SH-SY5Y (cell line): ENCODE measurements around the gene GFPT1.

Experiments used
- GATA2 ChIP-seq: IDR thresholded peaks from 2 replicates; pipeline ENCODE4 v1.6.1; 2011; ENCODE audit warnings: mild to moderate bottlenecking, low read depth, low read length
- GATA3 ChIP-seq: IDR thresholded peaks from 2 replicates; pipeline ENCODE4 v1.6.1; 2011; ENCODE audit warnings: low read depth, mild to moderate bottlenecking, low read length, moderate library complexity

Gene GFPT1

DNA sequence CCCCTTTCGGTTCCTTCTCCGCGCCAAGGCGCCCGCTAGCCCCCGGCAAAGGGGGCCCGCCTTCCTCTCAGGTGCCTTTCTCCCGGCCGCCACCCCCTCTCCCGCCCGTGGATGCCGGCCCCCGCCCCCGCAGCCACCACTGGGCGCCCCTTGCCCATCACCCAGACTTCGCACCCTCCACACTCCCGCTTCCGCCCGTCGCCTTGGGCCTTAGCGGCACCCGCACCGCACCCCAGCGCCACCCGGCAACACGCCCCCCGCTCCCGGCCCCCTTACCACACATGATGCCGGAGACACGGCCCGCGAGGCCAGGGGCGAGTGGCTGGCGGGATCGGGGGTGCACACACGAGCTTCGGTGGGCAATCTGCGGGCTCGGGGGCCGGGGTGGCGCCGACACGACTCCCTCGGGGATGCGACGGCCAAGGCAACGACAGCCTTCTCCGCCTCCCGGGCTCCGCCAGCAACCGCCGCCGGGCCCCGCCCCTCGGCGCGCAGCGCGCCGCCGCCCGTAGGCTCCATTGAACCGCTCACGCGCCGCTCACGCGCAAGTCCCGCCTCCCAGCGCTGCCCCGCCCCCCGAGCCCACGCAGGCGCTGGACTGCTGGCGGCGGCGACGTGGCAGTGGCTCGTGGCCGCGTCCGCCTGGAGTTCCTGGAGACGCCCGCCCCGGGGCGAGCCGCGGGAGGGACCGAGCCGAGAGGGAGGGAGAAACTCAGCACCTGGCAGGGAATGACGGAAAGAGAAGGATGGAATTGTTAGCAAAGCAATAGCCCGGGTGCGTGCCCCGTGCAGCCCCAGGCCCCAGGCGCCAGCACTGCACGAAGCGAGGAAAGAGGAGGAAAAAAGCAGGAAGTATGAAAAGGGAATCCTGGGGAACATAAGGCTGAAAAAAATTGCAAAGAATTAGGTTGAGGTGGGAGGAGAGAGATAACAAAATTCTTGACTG lies at the start of gene GFPT1:
Gene GFPT1 (minus strand): TSS at position 439 of the 946 bp plus-strand sequence. CDS start 156 bp downstream, at position 283.
- TF ChIP-seq GATA2 (no peak), GATA3 (no peak)

DNA sequence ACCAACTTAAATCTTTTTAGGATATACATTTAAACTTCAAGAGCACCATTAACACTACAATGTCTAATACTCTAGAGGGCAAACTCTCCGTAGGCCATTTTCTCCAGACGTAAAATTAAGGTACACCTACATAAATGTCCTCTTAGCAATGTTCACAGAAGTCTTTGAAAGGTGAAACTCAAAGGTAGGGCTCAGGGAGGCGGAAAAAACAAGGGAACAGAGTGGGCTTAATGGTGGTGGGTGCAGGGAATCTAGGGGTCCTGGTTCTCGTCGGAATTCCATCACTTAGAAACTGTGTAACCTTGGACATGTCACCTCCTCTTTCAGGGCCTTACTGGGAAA lies 49.5 kb upstream of the GFPT1 start:
- TF ChIP-seq GATA3 (no peak), GATA2 (no peak)

DNA sequence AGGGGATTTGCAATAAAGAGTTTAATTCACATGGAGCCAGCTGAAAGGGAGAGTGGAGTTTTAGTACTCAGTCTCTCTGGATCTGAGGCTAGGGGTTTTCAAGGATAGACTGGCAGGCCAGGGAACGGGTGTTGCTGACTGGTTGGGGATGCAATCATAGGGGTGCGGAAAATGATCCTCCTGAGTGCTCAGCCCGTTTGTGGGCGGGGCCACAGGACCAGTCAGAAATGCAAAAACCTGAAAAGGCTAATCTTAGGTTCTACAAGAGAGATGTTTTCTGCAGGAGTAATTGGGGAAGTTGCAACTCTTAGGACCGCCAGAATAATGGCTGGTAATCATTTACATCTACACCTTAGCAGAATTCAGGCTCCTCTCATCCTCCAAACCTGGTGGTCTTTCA lies 47.7 kb upstream of the GFPT1 start:
- TF ChIP-seq GATA2 (no peak), GATA3 (no peak)

DNA sequence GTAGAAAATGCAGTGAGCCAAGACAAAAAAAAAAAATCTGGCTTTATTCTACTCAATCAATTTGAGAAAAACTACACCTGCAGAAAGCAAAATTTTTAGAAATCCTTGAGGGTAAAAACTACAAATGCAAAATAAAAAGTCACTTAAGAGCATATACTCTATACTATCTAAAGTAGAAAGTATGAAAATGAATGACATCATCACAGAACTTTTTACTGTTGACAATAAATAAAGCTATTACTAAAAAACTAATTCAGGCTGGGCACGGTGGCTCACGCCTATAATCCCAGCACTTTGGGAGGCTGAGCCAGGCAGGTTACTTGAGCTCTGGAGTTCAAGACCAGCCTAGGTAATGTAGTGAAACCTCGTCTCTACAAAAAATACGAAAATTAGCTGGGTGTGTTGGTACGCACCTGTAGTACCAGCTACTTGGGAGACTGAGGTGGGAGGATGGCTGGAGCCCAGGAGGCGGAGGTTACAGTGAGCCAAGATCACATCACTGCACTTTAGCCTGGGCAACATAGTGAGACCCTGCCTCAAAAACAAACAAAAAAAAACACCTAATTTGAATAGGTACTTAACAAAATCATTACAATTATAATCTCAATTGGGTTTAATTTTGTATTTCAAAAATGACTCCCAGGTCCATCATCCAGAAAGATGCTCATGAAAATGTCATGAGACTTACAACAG lies 42.6 kb upstream of the GFPT1 start:
- TF ChIP-seq GATA2 (no peak), GATA3 (no peak)

DNA sequence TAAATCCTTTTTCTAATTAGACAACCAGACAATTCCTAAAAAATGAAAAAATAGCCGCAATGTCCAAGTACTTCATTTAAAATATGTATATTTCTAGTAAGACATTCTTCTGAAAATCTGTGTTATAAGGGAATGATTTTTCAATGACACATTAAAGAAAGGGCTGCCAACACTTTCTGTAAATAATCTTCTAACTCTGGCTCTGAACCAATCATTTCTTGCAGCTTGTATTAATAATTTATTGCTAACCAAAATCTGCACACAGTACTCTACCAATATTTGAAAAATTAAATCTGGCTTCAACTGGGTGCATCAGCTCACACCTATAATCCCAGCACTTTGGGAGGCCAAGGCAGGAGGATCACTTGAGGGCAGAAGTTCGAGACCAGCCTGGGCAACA lies 42.0 kb upstream of the GFPT1 start:
- TF ChIP-seq GATA2 (no peak), GATA3 (no peak)

DNA sequence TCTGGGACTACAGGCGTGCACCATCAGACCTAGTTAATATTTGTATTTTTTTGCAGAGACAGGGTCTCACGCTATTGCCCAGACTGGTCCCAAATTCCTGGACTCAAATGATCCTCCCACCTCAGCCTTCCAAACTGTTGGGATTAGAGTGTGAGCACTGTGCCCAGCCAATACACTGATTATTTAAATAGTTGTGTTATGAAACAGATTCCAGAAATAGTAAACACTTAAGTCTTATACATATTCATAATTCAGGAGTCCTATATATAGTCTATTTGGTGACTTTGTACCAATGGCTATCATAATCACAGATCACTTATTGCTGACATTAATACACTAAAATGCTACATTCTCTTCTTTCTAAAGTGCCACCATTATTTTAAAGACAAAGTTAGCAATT lies 37.4 kb upstream of the GFPT1 start:
- TF ChIP-seq GATA2 (no peak), GATA3 (no peak)

DNA sequence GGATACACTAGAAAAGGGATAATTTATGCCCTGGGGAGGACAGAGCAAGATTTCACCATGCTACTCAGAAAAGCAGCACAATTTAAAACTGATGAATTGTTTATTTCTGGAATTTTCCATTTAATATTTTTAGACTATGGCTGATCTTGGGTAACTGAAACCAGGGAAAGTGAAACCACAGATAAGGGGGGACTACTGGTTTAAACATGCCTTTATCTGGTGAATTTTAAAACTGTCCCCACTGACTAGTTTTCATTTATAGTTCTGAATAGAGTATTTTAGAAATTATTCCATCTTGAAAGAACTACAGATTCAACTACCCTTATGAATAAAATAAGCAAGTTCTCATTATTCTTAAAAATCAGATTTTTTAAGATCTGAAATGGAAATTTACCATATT lies 35.2 kb upstream of the GFPT1 start:
- TF ChIP-seq GATA3 = no peak
- no peak for TF ChIP-seq GATA2

DNA sequence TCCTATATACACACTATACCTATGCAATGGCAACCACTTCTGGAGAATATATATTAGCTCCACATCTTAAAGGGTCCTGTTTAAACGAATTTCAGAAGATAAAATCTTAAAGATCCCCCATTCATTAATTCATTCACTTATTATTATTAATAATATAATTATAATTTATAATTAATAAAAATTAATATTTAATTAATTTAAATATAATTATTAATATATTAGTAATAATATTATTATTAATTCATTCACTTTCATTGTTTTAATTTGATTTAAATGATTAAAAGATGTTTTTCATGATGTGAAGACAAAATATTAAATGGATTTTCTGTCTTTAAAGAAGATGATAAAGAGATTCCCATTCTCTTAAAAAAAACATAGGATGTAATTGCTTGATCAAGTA lies 29.1 kb upstream of the GFPT1 start:
- TF ChIP-seq GATA2 = no peak
- no peak for TF ChIP-seq GATA3

DNA sequence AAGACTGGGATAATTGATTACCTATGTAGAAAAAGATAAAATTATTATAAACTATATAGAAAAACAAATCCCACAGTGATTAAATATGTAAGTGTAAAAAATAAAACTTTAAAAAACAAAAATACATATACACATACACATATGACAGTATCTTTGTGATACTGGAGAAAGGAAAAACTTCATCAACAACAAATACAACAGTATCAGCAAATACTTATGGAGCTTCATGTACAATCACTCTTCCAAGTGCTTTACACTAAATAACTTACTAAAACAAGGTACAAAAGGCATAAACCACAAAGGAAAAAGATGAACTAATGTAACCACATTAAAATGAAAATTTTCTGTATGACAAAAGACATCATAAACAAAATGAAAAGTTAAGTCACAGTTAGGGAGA lies 24.1 kb upstream of the GFPT1 start:
- TF ChIP-seq GATA2 (no peak), GATA3 (no peak)

DNA sequence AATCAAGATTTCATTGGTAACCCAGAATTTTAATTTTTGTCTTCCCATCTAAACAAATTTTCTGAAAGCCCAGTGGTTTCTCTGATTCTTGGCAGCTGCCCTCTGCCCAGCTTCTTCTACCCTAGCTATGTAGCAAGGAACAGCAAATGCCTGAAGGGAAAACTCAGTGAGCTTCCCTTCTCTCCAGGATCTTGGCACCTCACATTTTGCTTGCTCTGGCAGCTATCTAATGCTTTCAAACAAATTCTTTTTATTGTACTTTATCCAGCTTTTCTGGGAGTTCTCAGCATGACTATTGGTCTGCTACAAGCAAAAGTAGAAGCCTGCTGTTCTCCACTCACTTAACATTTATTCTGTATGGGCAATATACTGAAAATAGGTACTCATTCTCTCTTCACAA lies 18.3 kb upstream of the GFPT1 start:
- TF ChIP-seq GATA2 = no peak

DNA sequence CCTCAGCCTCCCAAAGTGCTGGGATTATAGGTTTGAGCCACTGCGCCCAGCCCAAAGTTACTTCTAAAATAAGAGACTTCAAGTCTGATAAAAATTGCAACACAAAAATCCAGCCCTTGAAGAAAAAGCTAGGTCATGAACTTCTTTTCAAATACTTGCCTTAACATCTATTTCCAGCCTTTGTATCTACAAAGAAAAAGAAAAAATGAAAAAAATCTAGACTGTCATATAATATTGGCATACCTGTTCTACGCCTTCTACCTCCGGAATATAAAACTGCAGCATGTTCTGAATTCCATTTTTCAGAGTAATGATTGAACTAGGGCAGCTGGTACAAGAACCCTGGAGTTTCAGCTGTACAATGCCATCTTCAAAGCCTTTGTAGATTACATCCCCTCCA lies 13.1 kb upstream of the GFPT1 start:
- TF ChIP-seq GATA3 (no peak), GATA2 (no peak)

DNA sequence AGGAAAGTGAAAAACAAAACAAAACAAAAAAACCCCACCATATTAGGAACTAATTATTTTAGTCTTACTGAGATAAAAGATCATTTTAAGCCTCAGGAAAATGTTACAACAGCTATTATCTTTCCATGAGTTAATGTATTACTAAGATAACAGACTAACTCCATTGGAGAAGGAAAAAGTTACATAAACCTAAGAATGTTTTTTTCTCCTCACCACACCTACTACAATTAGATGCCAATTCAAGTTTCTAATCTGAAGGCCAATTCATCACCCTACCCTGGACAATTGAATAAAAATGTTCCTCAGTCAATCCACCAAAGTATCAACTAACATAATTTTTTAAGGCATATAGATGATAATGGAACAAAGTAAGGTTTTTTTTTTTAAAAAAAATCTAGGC lies 10.2 kb upstream of the GFPT1 start:
- TF ChIP-seq GATA2 = no peak
- TF ChIP-seq GATA3 = no peak

DNA sequence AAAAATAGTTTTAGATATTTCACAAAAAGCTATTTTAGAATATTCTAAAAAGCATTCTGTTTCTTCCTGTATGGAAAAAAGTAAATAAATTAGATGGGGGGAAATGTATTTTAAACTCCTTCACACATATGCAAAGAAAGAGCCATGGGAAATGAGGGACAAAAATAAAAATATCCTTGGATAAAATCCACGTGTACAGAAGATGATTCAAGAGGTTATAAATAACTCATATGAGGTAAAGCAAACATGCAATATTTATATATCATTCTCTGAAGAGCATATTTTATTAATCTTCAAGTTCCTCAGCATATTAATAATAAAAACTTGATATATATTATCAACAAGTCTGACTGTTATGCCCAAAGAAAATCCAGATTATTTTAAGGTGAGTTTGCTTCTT lies 8.8 kb upstream of the GFPT1 start:
- TF ChIP-seq GATA3 = no peak
- no peak for TF ChIP-seq GATA2

DNA sequence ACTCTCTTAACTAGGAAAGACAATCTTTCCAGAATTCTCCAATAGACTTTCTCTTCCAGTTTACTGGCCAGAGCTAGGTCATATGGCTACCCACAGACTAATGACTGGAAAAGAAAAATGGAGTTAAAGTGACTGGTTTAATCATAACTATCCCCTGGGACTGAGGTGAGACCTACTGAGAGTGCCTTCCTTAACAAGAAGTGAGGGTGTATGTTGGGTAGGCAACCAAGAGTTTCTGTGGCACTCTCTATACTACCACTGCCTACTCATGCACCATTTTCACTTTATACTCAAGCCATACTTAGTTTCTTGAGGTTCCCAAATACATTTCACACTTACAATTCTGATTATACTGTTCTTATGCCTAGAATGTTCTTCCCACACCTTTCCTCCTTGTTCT lies 6.9 kb upstream of the GFPT1 start:
- no peak for TF ChIP-seq GATA3
- no peak for TF ChIP-seq GATA2

DNA sequence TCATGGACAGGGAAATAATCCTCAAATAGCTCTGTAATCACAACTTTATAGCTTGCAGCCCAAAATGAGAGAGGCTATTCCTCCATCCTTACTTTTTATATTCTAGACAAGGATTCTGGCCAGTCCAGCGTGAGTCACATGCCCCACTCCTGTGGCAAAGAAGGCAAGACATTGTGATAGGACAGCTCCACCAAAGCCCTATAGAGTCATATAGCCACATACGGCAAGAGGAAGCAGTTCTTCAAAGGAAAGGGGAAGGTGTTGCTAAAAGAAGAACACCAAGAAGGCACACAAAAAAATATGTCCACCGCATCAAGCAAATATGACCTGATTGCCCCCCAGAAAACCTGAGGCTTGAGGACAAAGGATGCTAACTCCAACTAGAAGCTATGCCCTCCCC lies 3.4 kb upstream of the GFPT1 start:
- TF ChIP-seq GATA3 = no peak
- TF ChIP-seq GATA2 = no peak
